ENCODE data around the gene ASIC5. TPM values are rescaled to one million over a fixed set of nuclear protein-coding genes. Genes with fewer than 3 reads are reported as not detected.
"Not testable (repeated sequence)": the region's sequence is repeated elsewhere in the genome, so short reads cannot be mapped to it uniquely, and the experiment has no call there.

The ASIC5 gene
- total RNA-seq, 1 experiment from 2014 or later = not detected

GRCh38 chr4:155799794-155800123 lies 66.3 kb downstream of the ASIC5 start:
- DNase-seq = no peak
- no peaks in the 10 kb centered on the region for H3K27me3 ChIP-seq (ENCODE audit: control insufficient read depth, insufficient read depth, low read length)
- H3K4me3 ChIP-seq (ENCODE audit: insufficient read depth, low read depth, low read length) = no peak overlapping the region
- no peaks in the 10 kb centered on the region for H3K36me3 ChIP-seq (replicated peaks; ENCODE audit: control insufficient read depth, insufficient read depth, low read length)

GRCh38 chr4:155799116-155799793 lies 66.8 kb downstream of the ASIC5 start:
- H3K27me3 ChIP-seq (ENCODE audit: control insufficient read depth, insufficient read depth, low read length) = no peaks in the 10 kb centered on the region
- H3K4me3 ChIP-seq (ENCODE audit: insufficient read depth, low read depth, low read length) = no peak overlapping the region
- no peak for DNase-seq
- no peaks in the 10 kb centered on the region for H3K36me3 ChIP-seq (replicated peaks; ENCODE audit: control insufficient read depth, insufficient read depth, low read length)

DNA sequence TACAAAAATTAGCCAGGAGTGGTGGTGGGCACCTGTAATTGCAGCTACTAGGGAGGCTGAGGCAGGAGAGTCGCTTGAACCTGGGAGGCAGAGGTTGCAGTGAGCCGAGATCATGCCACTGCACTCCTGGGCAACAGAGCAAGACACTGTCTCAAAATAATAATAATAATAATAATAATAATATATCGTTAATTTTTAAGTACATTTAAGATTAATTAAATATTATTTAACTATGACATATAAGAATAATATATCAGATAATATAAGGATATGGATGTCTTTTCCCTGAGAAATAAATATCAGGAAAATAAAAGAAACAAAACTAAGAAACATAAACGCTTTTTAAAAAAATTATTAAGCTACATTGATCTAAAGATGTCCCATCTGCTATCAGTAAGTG lies 68.5 kb downstream of the ASIC5 start:
- not testable (repeated sequence) for H3K36me3 ChIP-seq (replicated peaks; ENCODE audit: control insufficient read depth, insufficient read depth, low read length); DNase-seq; H3K4me3 ChIP-seq (ENCODE audit: insufficient read depth, low read depth, low read length); H3K27me3 ChIP-seq (ENCODE audit: control insufficient read depth, insufficient read depth, low read length)

DNA sequence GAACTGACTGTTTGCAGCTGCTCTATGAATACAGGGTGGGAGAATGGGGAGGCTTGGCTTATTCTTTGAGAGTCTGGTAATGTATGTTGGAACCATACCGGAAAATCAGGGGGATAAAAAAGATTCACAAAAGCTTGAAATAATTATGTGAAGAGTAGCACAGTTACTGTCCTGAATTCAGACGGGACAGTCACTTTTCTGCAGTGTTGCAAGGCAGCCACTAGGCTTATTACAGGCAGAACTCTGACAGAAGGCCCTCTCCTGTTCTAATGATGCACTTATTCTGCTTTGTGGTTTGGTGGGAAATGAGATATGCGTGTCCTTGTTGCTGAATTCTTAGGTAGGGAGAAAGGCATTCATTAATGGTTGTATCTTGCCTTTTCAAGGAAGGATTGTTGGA lies 70.1 kb downstream of the ASIC5 start:
- peak; percentile 26 for DNase-seq
- H3K27me3 ChIP-seq (ENCODE audit: control insufficient read depth, insufficient read depth, low read length) = no peaks in the 10 kb centered on the region
- H3K4me3 ChIP-seq (ENCODE audit: insufficient read depth, low read depth, low read length) = no peak overlapping the region
- no peaks in the 10 kb centered on the region for H3K36me3 ChIP-seq (replicated peaks; ENCODE audit: control insufficient read depth, insufficient read depth, low read length)

- no peaks in the 10 kb centered on the region for H3K36me3 ChIP-seq (replicated peaks; ENCODE audit: control insufficient read depth, insufficient read depth, low read length)
- H3K27me3 ChIP-seq (ENCODE audit: control insufficient read depth, insufficient read depth, low read length) = no peaks in the 10 kb centered on the region
- no peak overlapping the region for H3K4me3 ChIP-seq (ENCODE audit: insufficient read depth, low read depth, low read length)
- no peak for DNase-seq
Measured at GRCh38 chr4:155794589-155795236, 71.4 kb downstream of the ASIC5 start.

GRCh38 chr4:155789982-155790381 lies 76.1 kb downstream of the ASIC5 start:
- H3K27me3 ChIP-seq (ENCODE audit: control insufficient read depth, insufficient read depth, low read length) = no peaks in the 10 kb centered on the region; the same call in 1 of the 2 replicates
- H3K36me3 ChIP-seq (replicated peaks; ENCODE audit: control insufficient read depth, insufficient read depth, low read length) = no peaks in the 10 kb centered on the region
- no peak for DNase-seq
- H3K4me3 ChIP-seq (ENCODE audit: insufficient read depth, low read depth, low read length) = no peak overlapping the region

GRCh38 chr4:155789391-155789790 lies 76.7 kb downstream of the ASIC5 start:
- Histone ChIP-seq H3K27me3 (ENCODE audit: control insufficient read depth, insufficient read depth, low read length) (no peaks in the 10 kb centered on the region; the same call in 1 of the 2 replicates), H3K4me3 (ENCODE audit: insufficient read depth, low read depth, low read length) (no peak overlapping the region), H3K36me3 (replicated peaks; ENCODE audit: control insufficient read depth, insufficient read depth, low read length) (no peaks in the 10 kb centered on the region)
- DNase-seq = no peak

DNA sequence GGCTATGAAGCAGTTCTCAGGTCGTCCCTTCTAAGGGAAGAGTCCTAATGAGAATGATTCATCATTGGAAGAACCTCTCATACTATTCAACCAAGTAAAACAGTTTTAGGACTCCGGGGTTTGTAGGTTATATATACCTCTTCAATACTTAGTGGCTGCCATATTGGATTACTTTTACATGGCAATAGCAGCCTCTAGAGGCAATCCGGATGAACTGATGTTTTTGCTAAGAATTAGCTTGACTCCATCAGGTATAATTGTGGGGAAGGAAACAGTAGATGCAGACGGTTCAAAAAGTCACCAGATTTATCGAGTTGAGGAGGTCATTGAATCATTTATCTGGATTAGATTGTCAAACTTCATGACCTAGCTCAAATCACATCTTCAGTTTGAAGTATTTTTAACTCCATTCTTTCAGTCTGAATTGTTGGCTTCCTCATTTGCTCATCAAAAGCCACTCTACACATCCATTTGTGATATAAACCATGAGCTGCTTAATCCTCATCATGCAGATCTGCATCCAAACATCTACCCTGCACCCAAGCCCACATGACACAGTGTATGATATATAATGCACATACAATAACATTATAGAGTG lies 78.9 kb downstream of the ASIC5 start:
- Histone ChIP-seq H3K4me3 (ENCODE audit: insufficient read depth, low read depth, low read length) (no peak overlapping the region), H3K36me3 (replicated peaks; ENCODE audit: control insufficient read depth, insufficient read depth, low read length) (no peaks in the 10 kb centered on the region), H3K27me3 (ENCODE audit: control insufficient read depth, insufficient read depth, low read length) (no peaks in the 10 kb centered on the region; the same call in 1 of the 2 replicates)
- DNase-seq = peak; percentile 47

- no peak for DNase-seq
- no peaks in the 10 kb centered on the region; the same call in 1 of the 2 replicates for H3K27me3 ChIP-seq (ENCODE audit: control insufficient read depth, insufficient read depth, low read length)
Measured at GRCh38 chr4:155785828-155786227, 80.2 kb downstream of the ASIC5 start.

GRCh38 chr4:155784637-155785036 lies 81.4 kb downstream of the ASIC5 start:
- no peaks in the 10 kb centered on the region; the same call in 1 of the 2 replicates for H3K27me3 ChIP-seq (ENCODE audit: control insufficient read depth, insufficient read depth, low read length)
- H3K4me3 ChIP-seq (ENCODE audit: insufficient read depth, low read depth, low read length) = no peak overlapping the region
- no peaks in the 10 kb centered on the region for H3K36me3 ChIP-seq (replicated peaks; ENCODE audit: control insufficient read depth, insufficient read depth, low read length)
- no peak for DNase-seq

More at GRCh38 chr4:155785828-155786227, 80.2 kb downstream of the ASIC5 start:
- Histone ChIP-seq H3K36me3 (replicated peaks; ENCODE audit: control insufficient read depth, insufficient read depth, low read length) (no peaks in the 10 kb centered on the region), H3K4me3 (ENCODE audit: insufficient read depth, low read depth, low read length) (no peak overlapping the region)

- DNase-seq = no peak
Measured at GRCh38 chr4:155781249-155781831, 84.7 kb downstream of the ASIC5 start.

GRCh38 chr4:155780775-155781174 lies 85.3 kb downstream of the ASIC5 start:
- Histone ChIP-seq H3K36me3 (replicated peaks; ENCODE audit: control insufficient read depth, insufficient read depth, low read length) (no peaks in the 10 kb centered on the region), H3K27me3 (ENCODE audit: control insufficient read depth, insufficient read depth, low read length) (no peaks in the 10 kb centered on the region), H3K4me3 (ENCODE audit: insufficient read depth, low read depth, low read length) (no peak overlapping the region)
- DNase-seq = no peak

More at GRCh38 chr4:155781249-155781831, 84.7 kb downstream of the ASIC5 start:
- H3K4me3 ChIP-seq (ENCODE audit: insufficient read depth, low read depth, low read length) = no peak overlapping the region
- no peaks in the 10 kb centered on the region for H3K27me3 ChIP-seq (ENCODE audit: control insufficient read depth, insufficient read depth, low read length)
- H3K36me3 ChIP-seq (replicated peaks; ENCODE audit: control insufficient read depth, insufficient read depth, low read length) = no peaks in the 10 kb centered on the region

All from H7 (cell line).